HepG2 (cell line): ENCODE measurements around the gene DNAJC8.

Source experiments
- BRCA1 ChIP-seq: sonication (generic); formaldehyde crosslinking; IDR thresholded peaks from 2 replicates; pipeline ENCODE4 v1.4.0; 2020; ENCODE audit warnings: missing genetic modification reagents
- IRF2 ChIP-seq: IDR thresholded peaks from 2 replicates; pipeline ENCODE4 v1.6.1; 2018; ENCODE audit warnings: missing genetic modification reagents, missing compliant biosample characterization
- POLR2A ChIP-seq, 2 experiments: IDR thresholded peaks; 2 replicates each; pipeline ENCODE4 v1.6.1; 2011; ENCODE audit warnings: low read depth in 2 of 2, low read length in 2 of 2, mild to moderate bottlenecking in 1 of 2, moderate library complexity in 1 of 2; ENCODE audit not compliant: insufficient read depth in 1 of 2
- POLR2AphosphoS5 ChIP-seq: IDR thresholded peaks from 2 replicates; pipeline ENCODE4 v1.6.1; 2012; ENCODE audit warnings: low read depth, low read length
- RAD21 ChIP-seq: fragments of 450-650 bp; formaldehyde crosslinking; IDR thresholded peaks from 2 replicates; pipeline ENCODE4 v1.5.0; 2020; ENCODE audit warnings: mild to moderate bottlenecking
- REL ChIP-seq: sonication (generic); formaldehyde crosslinking; conservative IDR thresholded peaks from 2 replicates; pipeline ENCODE4 v1.8.0; 2022; ENCODE audit warnings: mild to moderate bottlenecking, missing genetic modification reagents, moderate library complexity
- SUZ12 ChIP-seq: fragments of 150-350 bp; IDR thresholded peaks from 2 replicates; pipeline ENCODE4 v1.6.1; 2014; ENCODE audit warnings: low read depth, low read length
- ZNF512B ChIP-seq: sonication (generic); formaldehyde crosslinking; IDR thresholded peaks from 2 replicates; pipeline ENCODE4 v1.5.1; 2020; ENCODE audit warnings: missing genetic modification reagents, mild to moderate bottlenecking, borderline replicate concordance
- ZNF678 ChIP-seq: sonication (generic); formaldehyde crosslinking; IDR thresholded peaks from 2 replicates; pipeline ENCODE4 v1.4.0; 2020; ENCODE audit warnings: mild to moderate bottlenecking, missing genetic modification reagents
- TF ChIP-seq, protein P1 (sequence below): sonication (generic); formaldehyde crosslinking; IDR thresholded peaks from 2 replicates; pipeline ENCODE4 v1.8.1; 2022; ENCODE audit warnings: low read depth, mild to moderate bottlenecking, missing genetic modification reagents

- no peak for TF ChIP-seq BRCA1 (CRISPR knock-in tag)
- no peak for TF ChIP-seq IRF2 (CRISPR knock-in tag)
- TF ChIP-seq POLR2AphosphoS5 = no peak
- TF ChIP-seq, protein P1, sequence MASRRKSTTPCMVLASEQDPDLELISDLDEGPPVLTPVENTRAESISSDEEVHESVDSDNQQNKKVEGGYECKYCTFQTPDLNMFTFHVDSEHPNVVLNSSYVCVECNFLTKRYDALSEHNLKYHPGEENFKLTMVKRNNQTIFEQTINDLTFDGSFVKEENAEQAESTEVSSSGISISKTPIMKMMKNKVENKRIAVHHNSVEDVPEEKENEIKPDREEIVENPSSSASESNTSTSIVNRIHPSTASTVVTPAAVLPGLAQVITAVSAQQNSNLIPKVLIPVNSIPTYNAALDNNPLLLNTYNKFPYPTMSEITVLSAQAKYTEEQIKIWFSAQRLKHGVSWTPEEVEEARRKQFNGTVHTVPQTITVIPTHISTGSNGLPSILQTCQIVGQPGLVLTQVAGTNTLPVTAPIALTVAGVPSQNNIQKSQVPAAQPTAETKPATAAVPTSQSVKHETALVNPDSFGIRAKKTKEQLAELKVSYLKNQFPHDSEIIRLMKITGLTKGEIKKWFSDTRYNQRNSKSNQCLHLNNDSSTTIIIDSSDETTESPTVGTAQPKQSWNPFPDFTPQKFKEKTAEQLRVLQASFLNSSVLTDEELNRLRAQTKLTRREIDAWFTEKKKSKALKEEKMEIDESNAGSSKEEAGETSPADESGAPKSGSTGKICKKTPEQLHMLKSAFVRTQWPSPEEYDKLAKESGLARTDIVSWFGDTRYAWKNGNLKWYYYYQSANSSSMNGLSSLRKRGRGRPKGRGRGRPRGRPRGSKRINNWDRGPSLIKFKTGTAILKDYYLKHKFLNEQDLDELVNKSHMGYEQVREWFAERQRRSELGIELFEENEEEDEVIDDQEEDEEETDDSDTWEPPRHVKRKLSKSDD = no peak
- TF ChIP-seq ZNF678 (CRISPR knock-in tag) = no peak
- no peak for TF ChIP-seq REL (CRISPR knock-in tag)
- no peak for TF ChIP-seq ZNF512B (CRISPR knock-in tag)
- TF ChIP-seq SUZ12 = no peak
- TF ChIP-seq RAD21 = no peak
- TF ChIP-seq POLR2A (IDR thresholded peaks at IDR 0.05; ENCODE audit: insufficient read depth in 1 of 2, low read depth in 2 of 2, low read length in 2 of 2) = no peak
Measured at GRCh38 chr1:28190337-28190979, 42.4 kb downstream of the DNAJC8 start.
